WI38 (cell line): Measurements from ENCODE around the gene CLIC3.

Source experiments
- H3K4me3 ChIP-seq: 2 replicates; pipeline ENCODE4 v1.5.1; 2011; ENCODE audit warnings: low read depth, mild to moderate bottlenecking, control low read depth, low read length
- CTCF ChIP-seq: IDR thresholded peaks from 2 replicates; pipeline ENCODE4 v1.5.1; 2012; ENCODE audit warnings: low read depth, mild to moderate bottlenecking, control low read depth, low read length

Gene CLIC3

GRCh38 chr9:137015540-137015930 lies 19.2 kb upstream of the CLIC3 start:
- TF ChIP-seq CTCF: no peak
- H3K4me3 ChIP-seq: no peak overlapping the region

- H3K4me3 ChIP-seq: no peak overlapping the region
- TF ChIP-seq CTCF: no peak
Measured at GRCh38 chr9:137014776-137015539, 18.6 kb upstream of the CLIC3 start.

- TF ChIP-seq CTCF: no peak
Measured at GRCh38 chr9:137014166-137014565, 17.8 kb upstream of the CLIC3 start.

GRCh38 chr9:137013571-137013940 lies 17.2 kb upstream of the CLIC3 start:
- H3K4me3 ChIP-seq: no peak overlapping the region
- no peak for TF ChIP-seq CTCF

More at GRCh38 chr9:137014166-137014565, 17.8 kb upstream of the CLIC3 start:
- H3K4me3 ChIP-seq: no peak overlapping the region

- TF ChIP-seq CTCF: no peak
- H3K4me3 ChIP-seq: no peak overlapping the region
Measured at GRCh38 chr9:137012694-137013570, 16.6 kb upstream of the CLIC3 start.

GRCh38 chr9:137011907-137012675 lies 15.7 kb upstream of the CLIC3 start:
- H3K4me3 ChIP-seq: no peak overlapping the region
- no peak for TF ChIP-seq CTCF

GRCh38 chr9:137011156-137011555 lies 14.8 kb upstream of the CLIC3 start:
- no peak for TF ChIP-seq CTCF

More at GRCh38 chr9:137011156-137011555, 14.8 kb upstream of the CLIC3 start:
- no peak overlapping the region for H3K4me3 ChIP-seq
